HepG2 (cell line): ENCODE measurements around the gene ITGA6.

Experiments used
- ATF3 ChIP-seq: sonication (generic); formaldehyde crosslinking; IDR thresholded peaks from 2 replicates; pipeline ENCODE4 v1.4.0; 2020; ENCODE audit warnings: missing genetic modification reagents
- FOXP1 ChIP-seq, 2 experiments: fragments of 450-650 bp in 1 of 2; IDR thresholded peaks; 2 replicates each; pipeline ENCODE4 v1.6.1; 2017 to 2018; ENCODE audit warnings: antibody characterized with exemption in 1 of 2
- HOMEZ ChIP-seq: IDR thresholded peaks from 2 replicates; pipeline ENCODE4 v1.6.1; 2016; ENCODE audit warnings: low read depth
- PTBP1 ChIP-seq: fragments of 200-400 bp; formaldehyde crosslinking; IDR thresholded peaks from 2 replicates; pipeline ENCODE4 v1.6.1; 2018; ENCODE audit warnings: low read length, low read depth; ENCODE audit not compliant: poor library complexity, severe bottlenecking
- SP1 ChIP-seq, 2 experiments: fragments of 450-650 bp in 1 of 2; sonication (generic) in 1 of 2; formaldehyde crosslinking in 1 of 2; IDR thresholded peaks; 2 replicates each; pipeline versions ENCODE4 v1.4.0 to v1.6.1; 2016 to 2020; ENCODE audit warnings: missing genetic modification reagents in 1 of 2
- SRSF9 ChIP-seq: fragments of 200-400 bp; formaldehyde crosslinking; IDR thresholded peaks from 2 replicates; pipeline ENCODE4 v1.6.1; 2018; ENCODE audit warnings: borderline replicate concordance, mild to moderate bottlenecking, low read depth, low read length; ENCODE audit not compliant: insufficient read depth, poor library complexity, severe bottlenecking
- TBL1XR1 ChIP-seq: fragments of 150-350 bp; IDR thresholded peaks from 2 replicates; pipeline ENCODE4 v1.6.1; 2014; ENCODE audit warnings: borderline replicate concordance, low read length; ENCODE audit not compliant: partially characterized antibody
- ZNF136 ChIP-seq: sonication (generic); formaldehyde crosslinking; IDR thresholded peaks from 2 replicates; pipeline ENCODE4 v1.8.1; 2022; ENCODE audit warnings: low read depth, mild to moderate bottlenecking, moderate library complexity, missing genetic modification reagents
- TF ChIP-seq, protein P1 (sequence below), 2 experiments: sonication (generic) in 1 of 2; formaldehyde crosslinking in 1 of 2; IDR thresholded peaks; 2 replicates each; pipeline versions ENCODE4 v1.5.1 to v1.6.1; 2011 to 2020; ENCODE audit warnings: borderline replicate concordance in 1 of 2, low read depth in 1 of 2, low read length in 1 of 2, mild to moderate bottlenecking in 1 of 2, missing genetic modification reagents in 1 of 2, moderate library complexity in 1 of 2

DNA sequence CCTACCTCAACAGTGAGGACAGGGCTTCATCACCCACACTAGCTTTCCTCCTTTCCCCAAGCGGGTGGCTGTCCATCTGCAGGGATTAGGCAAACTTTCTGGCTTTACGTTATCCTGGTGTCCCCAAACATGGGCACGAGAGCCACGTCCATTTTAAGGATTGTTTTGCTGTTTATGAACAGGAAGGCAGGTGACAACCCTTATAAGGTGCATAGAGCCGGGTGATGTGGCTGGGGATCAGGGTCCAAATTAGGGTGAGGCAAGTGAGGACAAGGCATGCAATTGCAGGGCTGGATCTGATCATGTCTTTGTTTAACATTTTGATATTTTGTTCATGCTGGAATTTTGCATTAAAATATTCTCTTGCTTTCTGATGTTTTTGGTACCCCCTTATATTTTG is 27.6 kb upstream of the ITGA6 start:
- no peak for TF ChIP-seq SP1 (IDR thresholded peaks at IDR 0.05)
- TF ChIP-seq SP1 (CRISPR knock-in tag; IDR thresholded peaks at IDR 0.05) = no peak
- TF ChIP-seq, protein P1, sequence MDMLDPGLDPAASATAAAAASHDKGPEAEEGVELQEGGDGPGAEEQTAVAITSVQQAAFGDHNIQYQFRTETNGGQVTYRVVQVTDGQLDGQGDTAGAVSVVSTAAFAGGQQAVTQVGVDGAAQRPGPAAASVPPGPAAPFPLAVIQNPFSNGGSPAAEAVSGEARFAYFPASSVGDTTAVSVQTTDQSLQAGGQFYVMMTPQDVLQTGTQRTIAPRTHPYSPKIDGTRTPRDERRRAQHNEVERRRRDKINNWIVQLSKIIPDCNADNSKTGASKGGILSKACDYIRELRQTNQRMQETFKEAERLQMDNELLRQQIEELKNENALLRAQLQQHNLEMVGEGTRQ (IDR thresholded peaks at IDR 0.05; ENCODE audit: low read depth, low read length) = no peak
- TF ChIP-seq, protein P1 (CRISPR knock-in tag; IDR thresholded peaks at IDR 0.05; ENCODE audit: borderline replicate concordance) = no peak
- TF ChIP-seq FOXP1 (IDR thresholded peaks at IDR 0.05) = no peak
- TF ChIP-seq FOXP1 (CRISPR knock-in tag; IDR thresholded peaks at IDR 0.05) = peak; percentile 42; the same call in 1 of the 2 replicates
- no peak for TF ChIP-seq SRSF9
- TF ChIP-seq ATF3 (CRISPR knock-in tag) = no peak
- TF ChIP-seq HOMEZ (CRISPR knock-in tag) = no peak
- no peak for TF ChIP-seq PTBP1
- no peak for TF ChIP-seq ZNF136 (CRISPR knock-in tag)
- no peak for TF ChIP-seq TBL1XR1
